Activated CD4-positive, alpha-beta T cell treated with anti-CD3 and anti-CD28 coated beads, Interleukin-2, amount 50 U/mL, for 24 hours (primary cell): ENCODE results near the gene CBY1.
"Not testable (repeated sequence)": the region's sequence is repeated elsewhere in the genome, so short reads cannot be mapped to it uniquely, and the experiment has no call there.

ENCODE experiments used
- DNase-seq, 2 donors: peaks; one replicate each; pipeline ENCODE4 v3.0.0-alpha.2; 2020; ENCODE audit warnings: low read depth in 1 of 2, low spot score in 1 of 2

CBY1 gene

DNA sequence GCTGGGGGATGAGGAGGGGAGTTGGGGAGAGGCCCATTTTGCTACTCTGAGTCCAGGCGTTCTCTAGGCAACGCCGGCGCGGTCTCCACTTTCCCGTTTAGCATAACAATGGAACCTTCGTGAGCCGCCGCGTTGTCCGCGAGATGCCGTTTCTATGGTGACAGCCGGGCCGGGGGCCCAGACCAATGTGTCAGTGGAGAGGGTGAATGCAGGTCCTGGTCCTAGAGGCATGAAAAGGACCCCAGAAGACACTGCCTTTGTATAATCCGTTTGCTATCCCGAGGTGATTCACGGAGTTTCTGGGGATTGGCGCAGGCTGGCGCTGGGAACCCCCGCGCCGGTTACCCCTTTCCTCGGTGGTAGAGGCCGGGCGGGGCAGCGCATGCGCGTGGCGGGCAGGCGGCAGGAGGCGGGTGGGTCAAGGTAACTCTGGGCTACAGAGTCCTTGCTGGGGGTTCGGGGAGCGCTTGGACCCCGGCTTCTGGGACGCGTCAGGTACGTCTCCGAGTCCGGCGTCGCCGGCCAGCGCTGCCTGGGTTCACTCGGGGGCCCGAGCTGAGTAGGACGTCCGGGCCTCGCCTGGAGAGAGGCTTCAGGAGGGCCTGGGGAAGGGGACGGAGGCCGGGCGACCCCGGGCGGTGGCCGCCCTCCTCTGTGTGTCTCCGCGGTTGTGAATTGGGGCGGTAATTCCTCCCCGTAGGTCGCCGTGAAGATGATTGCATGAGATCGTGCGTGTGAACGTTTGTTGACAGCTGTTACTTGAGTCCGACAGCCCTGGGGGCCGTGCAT is at the start of gene CBY1, which contains the start of gene FAM227A:
CBY1 (plus strand) TSS at position 383 of the 789 bp plus-strand sequence. CDS start 11,417 bp downstream, outside the sequence.
FAM227A (minus strand) TSS at position 137 of the 789 bp plus-strand sequence. CDS start 6,224 bp downstream, outside the sequence.
- peak; percentile 76 to 77 for DNase-seq

DNA sequence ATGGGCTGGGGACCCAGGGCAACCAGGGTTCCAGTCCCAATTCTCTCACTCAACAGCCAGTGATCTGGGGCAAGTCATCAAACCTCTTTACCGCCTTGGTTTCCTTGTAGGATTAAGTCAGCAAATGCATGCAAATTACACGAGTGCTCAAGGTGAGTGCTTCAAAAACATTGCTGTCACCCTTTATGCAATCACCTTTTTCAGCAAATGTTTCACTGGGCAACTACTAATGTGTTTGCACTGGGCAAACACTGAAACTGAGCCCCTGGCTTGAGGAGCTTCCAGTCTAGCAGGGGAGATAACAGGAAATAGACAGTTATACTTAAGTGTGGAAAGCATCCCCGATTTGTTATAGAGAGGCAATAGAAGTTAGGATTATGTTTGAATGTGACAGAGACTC is 48.8 kb upstream of the CBY1 start:
- DNase-seq: no peak

DNA sequence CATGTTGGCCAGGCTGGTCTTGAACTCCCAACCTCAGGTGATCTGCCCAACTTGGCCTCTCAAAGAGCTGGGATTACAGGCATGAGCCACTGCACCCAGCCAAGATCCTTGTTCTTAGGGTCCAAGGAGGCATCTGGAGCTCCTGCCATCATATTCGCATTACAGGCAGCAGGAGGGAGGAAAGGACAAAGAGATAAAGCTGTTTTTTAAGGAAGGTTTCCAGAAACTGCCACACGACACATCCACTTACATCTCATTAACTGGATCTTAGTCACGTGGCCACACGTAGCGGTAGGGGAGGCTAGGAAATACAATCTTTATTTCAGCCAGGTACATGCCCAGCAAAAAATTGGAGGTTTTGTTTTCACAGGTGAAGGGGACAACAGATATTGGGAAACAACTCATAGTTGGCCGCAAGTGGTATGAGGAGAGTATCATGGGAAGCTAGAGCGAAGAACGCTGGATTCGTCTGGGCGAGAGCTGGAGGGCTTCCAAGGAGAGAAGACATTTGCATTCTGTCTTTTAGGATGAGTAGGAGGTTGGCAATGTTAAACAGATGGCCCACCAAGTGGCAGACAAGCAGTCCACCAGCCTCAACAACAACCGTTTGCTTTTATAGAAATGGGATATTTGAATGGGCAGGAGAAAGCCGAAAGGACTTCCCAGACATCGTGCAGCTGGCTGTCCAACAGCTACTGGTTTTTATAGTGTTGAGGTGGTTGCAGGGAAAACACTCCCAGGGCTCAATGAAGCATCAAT is 47.3 kb upstream of the CBY1 start:
- no peak for DNase-seq

DNA sequence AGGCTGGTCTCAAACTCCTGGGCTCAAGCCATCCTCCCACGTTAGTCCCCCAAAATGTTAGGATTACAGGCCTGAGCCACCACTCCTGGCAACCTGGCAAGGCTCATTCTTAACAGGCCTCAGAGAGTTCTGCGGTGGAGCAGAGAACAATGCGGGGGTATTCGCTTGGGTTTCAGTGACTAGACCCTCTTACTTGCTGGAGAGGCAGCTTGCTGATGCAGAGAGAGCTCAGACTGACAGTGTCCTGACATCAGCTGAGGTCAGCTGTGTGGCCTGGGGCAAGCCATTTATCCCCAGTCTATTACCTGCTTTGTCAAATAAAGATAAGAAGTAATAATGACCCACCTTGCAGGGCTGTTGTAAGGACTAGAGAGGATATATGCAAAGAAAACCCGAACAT is 46.2 kb upstream of the CBY1 start:
- no peak for DNase-seq

DNA sequence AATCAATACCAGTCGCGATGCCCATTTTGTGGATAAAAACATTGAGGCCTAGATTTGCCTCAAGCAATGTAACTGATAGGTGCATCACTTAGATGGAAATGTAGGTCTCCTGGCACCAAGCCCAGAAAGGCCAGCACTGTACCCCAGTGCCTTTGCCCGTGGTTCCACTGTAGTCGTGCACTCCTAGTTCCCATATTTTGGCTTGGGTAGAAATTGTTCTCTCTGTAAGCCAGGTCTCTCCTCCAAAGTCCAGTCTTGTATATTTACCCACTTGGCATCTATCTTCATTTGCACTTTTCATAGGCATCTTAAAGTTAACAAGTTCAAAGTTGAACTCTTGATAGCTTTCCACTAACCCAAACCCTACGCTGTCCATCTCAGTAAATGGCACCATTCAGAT is 44.9 kb upstream of the CBY1 start:
- no peak for DNase-seq

DNA sequence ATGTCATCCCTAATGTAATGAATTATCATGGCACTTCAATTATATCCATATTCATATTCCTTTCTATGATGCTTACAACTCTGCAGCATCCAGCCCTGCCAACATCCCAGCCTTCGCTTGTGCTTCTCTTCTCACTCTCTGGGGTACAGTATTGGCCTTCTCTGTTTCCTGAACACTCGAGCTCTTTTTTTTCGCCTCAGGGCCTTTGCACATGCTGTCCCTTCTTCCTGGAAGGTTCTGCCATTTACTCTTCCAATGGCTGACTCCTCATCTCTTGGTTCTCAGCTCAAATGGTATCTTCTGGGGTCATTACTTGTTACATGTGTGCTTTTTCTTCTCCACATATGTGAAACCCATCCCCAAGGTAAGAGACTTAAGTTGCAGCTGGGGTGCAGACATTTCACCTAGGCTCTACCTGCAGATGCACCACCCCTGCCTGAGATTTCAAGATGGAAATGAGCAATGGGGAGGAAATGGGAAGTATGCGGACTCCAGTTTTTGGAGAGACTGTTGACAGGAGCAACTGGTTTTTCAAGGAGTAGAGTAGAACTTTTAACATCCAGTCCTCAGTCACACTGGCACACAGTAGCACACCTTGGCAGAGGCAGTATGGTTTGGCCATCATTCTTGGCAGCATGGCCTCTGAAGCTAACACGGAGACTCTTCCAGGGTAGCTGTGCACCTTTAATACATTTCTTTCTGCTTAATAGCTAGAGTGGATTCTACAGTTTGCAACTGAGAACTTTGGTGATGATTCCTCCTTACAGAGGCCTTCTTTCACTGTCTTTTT is 44.0 kb upstream of the CBY1 start:
- no peak for DNase-seq

DNA sequence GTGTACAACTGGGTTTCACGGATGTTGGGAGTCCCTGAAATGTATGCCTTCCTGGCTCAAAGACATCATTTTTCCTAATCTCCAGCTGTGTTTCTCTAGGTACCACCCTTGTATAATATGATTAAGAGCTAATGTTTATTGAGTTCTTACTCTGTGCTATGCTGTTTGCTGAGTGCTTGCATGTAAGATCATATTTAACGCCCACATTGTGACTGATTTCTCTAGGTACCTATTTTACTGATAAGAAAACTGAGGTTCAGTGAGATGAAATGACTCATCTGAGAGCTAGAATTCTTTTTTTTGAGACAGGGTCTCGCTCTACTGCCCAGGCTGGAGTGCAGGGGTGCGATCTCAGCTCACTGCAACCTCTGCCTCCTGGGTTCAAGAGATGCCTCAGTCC is 42.9 kb upstream of the CBY1 start:
- no peak for DNase-seq

DNA sequence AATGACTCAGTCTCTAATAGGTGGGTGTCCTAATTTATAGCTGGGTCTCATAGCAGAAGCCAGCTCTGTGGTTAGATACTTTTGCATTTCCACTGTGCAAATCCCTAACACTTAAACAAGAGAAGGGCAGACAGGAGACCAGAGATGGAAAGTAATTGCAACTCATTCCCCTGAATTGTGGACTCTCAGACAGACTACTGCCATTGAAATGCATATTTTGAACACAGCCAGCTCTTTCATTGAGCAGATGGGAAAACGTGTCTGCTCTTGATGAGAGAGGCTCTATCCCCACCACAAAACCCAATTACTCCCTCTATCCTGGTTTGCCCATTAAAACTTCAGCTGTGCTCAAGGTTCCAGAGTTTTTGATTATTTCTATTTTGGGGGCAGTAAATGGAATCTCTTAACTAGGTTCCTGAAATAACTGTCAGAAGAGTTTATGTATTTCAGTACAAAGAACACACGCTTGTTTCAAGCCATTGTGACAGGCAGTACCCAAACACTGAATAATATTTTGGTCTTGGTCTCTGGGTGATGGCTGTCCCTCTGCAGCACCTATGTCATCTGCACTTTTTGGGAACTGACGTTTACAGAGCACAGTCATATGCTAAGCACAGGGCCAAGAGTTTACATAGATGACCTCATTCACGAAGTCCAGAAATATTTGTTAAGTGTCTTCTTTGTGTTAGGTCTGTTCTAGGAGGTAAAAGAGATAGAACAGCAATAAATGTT is 41.9 kb upstream of the CBY1 start:
- DNase-seq: no peak

DNA sequence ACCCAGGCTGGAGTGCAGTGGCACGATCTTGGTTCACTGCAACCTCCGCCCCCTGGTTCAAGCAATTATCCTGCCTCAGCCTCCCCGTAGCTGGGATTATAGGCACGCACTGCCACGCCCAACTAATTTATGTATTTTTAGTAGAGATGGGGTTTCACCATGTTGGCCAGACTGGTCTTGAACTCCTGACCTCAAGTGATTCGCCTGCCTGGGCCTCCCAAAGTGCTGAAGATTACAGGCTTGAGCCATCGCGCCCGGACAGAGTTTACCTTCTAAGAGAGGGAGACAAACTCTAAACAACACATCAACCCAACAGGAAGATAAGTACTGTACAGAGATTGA is 41.4 kb upstream of the CBY1 start:
- not testable (repeated sequence) for DNase-seq

DNA sequence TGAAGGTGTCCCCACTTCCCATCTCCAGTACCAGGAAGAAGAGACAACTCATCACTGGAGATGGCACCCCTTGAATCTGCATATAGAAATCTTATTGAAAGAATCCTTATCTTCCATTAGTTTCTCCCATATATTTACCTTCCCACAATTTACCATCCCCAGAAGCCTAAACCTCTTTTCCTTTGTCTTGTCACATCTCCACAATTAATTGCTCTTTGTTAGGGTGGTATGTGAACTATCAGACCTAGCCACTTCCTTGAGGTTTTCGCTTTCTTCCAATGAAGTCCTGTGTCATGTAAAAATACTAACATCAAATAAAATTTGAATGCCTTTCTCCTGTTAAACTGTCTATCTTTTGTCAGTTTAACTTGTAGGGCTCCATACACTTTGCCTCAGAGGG is 38.2 kb upstream of the CBY1 start:
- DNase-seq: no peak

DNA sequence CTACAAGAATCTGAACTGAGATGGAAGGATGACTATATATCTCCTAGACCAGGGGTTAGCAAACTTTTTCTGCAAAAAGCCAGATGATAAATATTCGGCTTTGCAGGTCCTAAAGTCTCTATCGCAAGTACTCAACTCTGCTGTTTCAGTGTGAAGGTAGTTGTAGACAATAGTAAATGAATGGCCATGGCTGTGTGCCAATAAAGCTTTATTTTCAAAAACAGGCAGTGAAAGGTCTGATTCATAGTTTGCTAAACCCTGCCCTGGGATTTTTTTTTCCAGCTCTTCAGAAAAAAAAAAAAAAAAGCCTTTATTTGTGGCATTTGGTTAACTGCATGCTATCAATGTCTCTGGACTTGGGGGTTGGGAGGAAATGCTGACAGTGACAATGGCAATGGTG is 37.8 kb upstream of the CBY1 start:
- no peak for DNase-seq

DNA sequence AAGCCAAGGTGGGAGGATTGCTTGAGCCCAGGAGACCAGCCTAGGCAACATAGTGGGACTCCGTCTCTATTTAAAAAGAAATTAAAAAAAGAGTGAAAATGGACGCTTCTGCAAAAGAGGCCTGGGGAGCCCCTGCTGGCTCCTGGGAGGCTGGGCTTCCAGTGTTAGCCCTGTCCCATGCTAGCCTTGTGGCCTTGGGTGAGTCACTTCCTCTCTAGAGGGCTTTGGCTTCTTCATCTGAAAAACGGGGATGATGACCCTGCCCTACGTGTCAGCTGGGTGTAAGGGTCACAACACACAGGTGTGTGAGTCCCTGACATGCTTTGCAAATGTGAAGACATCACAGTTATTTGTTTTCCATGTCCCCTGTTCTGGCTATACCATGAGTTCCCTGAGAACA is 33.1 kb upstream of the CBY1 start:
- DNase-seq: no peak

DNA sequence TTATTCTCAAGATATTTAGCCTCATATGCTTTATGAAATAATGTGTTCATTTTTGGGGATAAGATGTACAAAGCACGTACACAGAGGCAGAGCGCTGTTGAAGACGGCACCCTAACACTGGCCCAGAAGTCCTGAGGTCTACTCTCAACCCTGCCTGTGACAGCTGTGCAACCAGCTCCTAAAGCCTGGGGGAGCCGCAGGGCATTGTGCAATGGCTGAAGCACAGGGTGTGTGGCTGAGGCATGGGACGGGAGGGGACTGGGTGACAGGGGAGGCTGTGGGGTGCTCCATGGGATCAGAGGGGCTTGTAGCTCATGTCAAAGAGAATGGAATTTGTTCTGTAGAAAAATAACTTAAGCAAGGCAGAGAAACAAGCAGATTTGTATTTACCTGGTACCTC is 28.0 kb upstream of the CBY1 start:
- no peak for DNase-seq

DNA sequence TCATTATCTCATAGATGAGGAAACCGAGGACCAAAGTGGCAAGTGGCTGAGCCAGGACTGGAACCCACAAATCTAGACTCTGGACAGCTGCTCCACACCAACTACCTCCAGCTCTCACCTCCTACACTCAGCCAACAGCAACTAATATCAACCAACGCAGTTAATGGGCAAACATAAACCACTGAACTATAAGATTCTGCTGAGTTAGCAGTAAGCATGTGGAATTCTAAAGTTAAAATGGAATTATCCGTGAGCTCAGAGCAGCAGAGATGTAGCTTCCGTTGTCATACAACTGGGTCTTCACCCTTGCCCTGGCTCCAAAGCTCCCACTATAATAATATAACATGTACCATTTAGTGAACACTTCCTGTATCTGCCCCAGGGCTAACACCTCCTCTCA is 27.3 kb upstream of the CBY1 start:
- DNase-seq: no peak

DNA sequence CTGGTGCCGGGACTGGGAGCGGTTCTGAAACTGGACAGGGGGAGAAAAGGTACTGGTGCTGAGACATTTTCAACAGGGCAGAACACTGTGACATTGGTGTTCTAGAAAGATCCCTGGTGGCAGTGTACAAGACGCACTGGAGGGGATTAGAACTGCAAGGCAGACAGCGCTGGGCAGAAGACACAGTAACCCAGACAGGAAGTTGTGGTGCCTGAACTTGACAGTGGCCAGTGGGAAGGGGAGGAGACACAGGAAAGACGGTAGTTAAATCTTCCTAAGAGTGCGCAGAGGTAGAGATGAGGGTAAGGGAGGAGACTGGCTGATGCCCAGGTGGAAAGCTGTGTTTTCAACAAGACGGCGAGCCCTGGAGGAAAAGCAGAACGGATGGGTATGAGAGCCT is 24.7 kb upstream of the CBY1 start:
- DNase-seq: no peak

DNA sequence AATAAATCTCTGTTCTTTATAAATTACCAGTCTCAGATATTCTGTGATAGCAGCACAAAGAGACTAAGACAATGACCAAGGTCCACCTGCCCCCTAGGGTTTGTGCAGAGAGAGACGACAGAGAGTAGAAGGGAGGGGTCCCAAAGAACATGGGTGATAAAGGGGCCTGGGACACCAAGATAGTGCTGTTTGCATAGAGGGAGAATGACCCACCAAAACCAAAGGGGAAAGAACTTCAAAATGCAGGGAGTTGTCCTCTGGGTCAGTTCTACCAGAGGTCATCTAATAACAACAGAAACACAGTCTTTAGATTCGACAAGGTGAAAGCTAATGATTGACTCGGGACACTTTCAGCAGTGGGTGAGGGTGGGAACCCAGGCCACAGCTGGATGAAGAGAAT is 23.9 kb upstream of the CBY1 start:
- no peak for DNase-seq

DNA sequence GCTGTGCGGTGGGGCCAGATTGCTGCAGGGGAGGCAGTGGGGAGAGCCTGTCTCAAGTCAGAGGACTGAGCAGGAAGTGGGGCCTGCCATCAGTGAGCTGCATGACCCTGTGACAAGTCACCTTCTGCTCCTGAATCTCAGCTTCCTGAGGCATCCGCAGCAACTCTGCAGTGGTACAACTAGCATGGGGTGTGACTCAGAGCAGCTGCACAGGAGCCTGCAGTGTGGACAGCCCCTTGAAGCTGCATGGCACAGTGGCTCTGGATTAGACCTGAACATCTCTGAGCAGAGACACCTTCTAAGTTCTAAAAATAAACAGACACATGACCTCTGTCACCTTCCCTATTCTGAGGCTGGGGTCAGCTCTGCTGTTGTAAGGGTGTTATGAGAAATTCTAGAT is 18.2 kb upstream of the CBY1 start:
- DNase-seq: no peak

DNA sequence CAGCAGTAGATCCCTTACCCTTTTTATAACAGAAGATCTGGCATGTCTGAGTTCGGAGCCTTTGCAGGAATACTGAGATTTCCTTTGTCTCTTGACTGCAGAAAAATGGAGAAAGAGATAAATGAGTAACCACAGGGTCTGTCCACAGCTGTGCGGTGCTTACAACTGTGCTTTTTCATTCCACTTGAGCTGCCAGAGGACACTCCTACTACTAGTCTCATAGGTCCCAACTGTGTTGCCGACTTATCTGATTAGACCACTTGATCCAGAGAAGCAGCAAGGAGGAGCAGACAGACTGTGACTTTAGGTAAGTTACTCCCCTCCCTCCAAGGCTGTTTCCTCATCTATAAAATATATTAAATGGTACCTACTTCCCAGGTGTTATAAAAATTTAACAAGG is 17.7 kb upstream of the CBY1 start:
- DNase-seq: no peak

DNA sequence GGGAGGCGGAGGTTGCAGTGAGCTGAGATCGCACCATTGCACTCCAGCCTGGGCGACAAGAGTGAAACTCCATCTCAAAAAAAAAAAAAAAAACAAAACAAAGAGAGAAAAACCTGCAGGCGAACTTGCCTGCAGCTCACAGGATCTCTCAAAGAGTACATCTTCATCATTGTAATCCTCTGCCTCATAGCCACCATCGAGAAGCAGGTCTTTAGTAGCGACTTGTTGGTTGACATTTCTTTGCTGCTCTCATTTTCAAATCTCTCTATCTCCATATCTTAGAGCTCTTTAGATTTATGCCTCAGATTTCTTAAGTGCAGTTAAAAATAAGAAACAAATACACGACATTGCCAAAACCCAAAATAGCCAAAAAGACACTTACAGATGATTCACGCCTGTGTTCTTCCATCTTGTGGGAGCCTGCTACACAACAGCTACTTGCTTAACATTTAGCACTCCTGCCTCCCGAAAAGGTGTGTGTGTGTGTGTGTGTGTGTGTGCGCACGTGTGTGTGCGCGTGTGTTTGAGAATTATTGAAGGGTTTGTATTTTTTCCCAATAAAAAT is 14.9 kb upstream of the CBY1 start:
- DNase-seq: no peak

DNA sequence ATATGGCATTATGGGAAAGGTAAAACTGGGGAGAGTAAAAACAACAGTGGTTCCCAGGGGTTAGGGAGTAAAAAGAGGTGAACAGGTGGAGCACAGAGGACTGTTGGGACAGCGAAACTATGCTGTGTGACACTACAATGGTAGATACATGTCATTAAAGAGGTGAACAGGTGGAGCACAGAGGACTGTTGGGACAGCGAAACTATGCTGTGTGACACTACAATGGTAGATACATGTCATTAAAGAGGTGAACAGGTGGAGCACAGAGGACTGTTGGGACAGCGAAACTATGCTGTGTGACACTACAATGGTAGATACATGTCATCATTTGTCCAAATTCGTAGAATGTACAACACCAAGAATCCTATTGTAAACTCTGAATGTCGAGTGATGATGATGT is 12.2 kb upstream of the CBY1 start:
- not testable (repeated sequence) for DNase-seq

DNA sequence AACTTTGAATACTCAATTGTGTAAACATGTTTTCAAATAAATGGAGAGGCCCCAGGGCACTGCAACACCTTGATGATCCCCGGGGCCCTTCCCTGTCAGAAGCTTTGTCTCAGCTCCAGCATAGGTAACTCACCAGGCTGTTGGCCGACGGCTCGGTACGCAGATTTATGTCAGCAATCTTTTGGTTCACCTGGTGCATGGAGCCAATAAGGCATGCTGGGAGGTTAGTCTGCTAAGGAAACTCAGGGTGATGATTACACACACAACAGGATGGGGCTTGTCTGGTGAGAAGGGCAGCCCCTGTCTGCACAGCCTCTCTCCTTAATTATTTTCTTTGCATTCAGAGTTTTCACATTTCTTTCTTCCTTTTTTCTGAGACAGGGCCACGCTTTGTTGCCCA is 11.0 kb upstream of the CBY1 start:
- DNase-seq: no peak
